Neural cell (in vitro differentiated cells): Measurements from ENCODE around the gene HOXD3.

Experiments used
- EP300 ChIP-seq: fragments of 450-650 bp; conservative IDR thresholded peaks from 2 replicates; pipeline ENCODE4 v1.6.1; 2014; ENCODE audit warnings: antibody characterized with exemption, mild to moderate bottlenecking, moderate library complexity; ENCODE audit not compliant: poor library complexity, severe bottlenecking
- EZH2 ChIP-seq: fragments of 200-600, 300-800 bp; shearing (Covaris generic), sonication (generic); IDR thresholded peaks from 2 replicates; pipeline ENCODE4 v1.6.1; 2014; ENCODE audit warnings: antibody characterized with exemption, low read length, borderline replicate concordance, mild to moderate bottlenecking; ENCODE audit not compliant: insufficient read depth, poor library complexity, severe bottlenecking
- MXI1 ChIP-seq: fragments of 450-650 bp; conservative IDR thresholded peaks from 2 replicates; pipeline ENCODE4 v1.6.1; 2014; ENCODE audit warnings: antibody characterized with exemption, mild to moderate bottlenecking; ENCODE audit not compliant: poor library complexity, severe bottlenecking
- POLR2AphosphoS5 ChIP-seq: IDR thresholded peaks from 2 replicates; pipeline ENCODE4 v1.6.1; 2012
- RAD21 ChIP-seq: fragments of 450-650 bp; conservative IDR thresholded peaks from 2 replicates; pipeline ENCODE4 v1.6.1; 2014; ENCODE audit warnings: antibody characterized with exemption, mild to moderate bottlenecking, moderate library complexity
- TAF1 ChIP-seq: IDR thresholded peaks from 2 replicates; pipeline ENCODE4 v1.6.1; 2012; ENCODE audit warnings: low read depth
- TF ChIP-seq, protein P1 (sequence below): fragments of 450-650 bp; IDR thresholded peaks from 2 replicates; pipeline ENCODE4 v1.5.1; 2014; ENCODE audit warnings: antibody characterized with exemption, mild to moderate bottlenecking, moderate library complexity; ENCODE audit not compliant: poor library complexity, severe bottlenecking
- TF ChIP-seq, protein P2 (sequence below): IDR thresholded peaks from 2 replicates; pipeline ENCODE4 v1.6.1; 2012; ENCODE audit warnings: borderline replicate concordance

DNA sequence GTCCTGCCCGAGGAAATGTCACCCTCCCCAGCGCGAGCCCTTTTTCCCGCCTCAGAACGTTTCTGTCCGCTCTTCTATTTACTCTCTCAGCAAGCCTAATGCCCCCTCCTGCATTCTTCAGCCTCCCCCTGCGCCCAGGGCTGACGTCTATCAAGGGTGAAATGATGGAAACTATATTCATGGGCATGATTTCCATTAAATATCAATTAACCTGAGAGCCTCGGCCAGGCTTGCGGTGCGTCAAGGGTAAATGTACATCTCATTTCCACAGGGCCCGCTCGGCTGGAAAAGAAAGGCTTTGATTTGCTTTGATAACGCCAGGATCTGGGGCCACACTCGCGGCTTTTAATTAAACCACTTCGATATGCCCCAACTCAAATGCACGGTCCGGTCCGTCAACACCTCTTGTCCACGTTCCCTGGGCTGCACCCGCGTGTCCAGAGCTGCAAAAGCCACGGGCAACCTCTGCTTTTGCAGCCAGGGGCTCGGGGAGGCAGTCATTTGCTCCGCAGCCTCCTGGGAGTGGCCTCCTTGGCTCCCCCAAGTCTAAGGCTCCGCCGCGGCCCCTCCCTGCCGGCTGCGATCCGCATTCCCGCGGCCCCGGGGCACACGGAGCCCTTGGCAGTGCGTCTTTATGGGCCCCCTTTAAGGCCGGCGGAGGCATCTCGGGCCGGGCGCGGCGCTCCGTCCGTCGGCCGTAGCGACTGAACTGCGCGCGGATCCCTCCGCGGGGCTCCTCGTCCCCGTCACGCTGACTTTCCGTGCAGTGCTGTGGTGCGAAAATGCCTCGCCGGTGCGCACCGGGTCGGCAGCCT lies 27.9 kb upstream of the HOXD3 start, which contains the start of gene HOXD8:
- TF ChIP-seq, protein P1, sequence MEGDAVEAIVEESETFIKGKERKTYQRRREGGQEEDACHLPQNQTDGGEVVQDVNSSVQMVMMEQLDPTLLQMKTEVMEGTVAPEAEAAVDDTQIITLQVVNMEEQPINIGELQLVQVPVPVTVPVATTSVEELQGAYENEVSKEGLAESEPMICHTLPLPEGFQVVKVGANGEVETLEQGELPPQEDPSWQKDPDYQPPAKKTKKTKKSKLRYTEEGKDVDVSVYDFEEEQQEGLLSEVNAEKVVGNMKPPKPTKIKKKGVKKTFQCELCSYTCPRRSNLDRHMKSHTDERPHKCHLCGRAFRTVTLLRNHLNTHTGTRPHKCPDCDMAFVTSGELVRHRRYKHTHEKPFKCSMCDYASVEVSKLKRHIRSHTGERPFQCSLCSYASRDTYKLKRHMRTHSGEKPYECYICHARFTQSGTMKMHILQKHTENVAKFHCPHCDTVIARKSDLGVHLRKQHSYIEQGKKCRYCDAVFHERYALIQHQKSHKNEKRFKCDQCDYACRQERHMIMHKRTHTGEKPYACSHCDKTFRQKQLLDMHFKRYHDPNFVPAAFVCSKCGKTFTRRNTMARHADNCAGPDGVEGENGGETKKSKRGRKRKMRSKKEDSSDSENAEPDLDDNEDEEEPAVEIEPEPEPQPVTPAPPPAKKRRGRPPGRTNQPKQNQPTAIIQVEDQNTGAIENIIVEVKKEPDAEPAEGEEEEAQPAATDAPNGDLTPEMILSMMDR: no peak
- TF ChIP-seq, protein P2, sequence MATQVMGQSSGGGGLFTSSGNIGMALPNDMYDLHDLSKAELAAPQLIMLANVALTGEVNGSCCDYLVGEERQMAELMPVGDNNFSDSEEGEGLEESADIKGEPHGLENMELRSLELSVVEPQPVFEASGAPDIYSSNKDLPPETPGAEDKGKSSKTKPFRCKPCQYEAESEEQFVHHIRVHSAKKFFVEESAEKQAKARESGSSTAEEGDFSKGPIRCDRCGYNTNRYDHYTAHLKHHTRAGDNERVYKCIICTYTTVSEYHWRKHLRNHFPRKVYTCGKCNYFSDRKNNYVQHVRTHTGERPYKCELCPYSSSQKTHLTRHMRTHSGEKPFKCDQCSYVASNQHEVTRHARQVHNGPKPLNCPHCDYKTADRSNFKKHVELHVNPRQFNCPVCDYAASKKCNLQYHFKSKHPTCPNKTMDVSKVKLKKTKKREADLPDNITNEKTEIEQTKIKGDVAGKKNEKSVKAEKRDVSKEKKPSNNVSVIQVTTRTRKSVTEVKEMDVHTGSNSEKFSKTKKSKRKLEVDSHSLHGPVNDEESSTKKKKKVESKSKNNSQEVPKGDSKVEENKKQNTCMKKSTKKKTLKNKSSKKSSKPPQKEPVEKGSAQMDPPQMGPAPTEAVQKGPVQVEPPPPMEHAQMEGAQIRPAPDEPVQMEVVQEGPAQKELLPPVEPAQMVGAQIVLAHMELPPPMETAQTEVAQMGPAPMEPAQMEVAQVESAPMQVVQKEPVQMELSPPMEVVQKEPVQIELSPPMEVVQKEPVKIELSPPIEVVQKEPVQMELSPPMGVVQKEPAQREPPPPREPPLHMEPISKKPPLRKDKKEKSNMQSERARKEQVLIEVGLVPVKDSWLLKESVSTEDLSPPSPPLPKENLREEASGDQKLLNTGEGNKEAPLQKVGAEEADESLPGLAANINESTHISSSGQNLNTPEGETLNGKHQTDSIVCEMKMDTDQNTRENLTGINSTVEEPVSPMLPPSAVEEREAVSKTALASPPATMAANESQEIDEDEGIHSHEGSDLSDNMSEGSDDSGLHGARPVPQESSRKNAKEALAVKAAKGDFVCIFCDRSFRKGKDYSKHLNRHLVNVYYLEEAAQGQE: no peak
- TF ChIP-seq EZH2: peak; percentile 40
- peak; percentile 7 for TF ChIP-seq POLR2AphosphoS5
- no peak for TF ChIP-seq MXI1
- no peak for TF ChIP-seq TAF1
- TF ChIP-seq EP300: no peak
- no peak for TF ChIP-seq RAD21
